ENCODE measurements around the gene ARID1B. TPM values are rescaled to one million over a fixed set of nuclear protein-coding genes. Genes with fewer than 3 reads are reported as not detected.
A peak's percentile ranks its signal among the peaks of the same experiment; 100 is the strongest.

The ARID1B gene
- total RNA-seq, 5 donors from 2014 or later (not counting 1 experiment from before 2014, with no cell fraction given) = 103 to 161 (median 108) TPM

GRCh38 chr6:156883497-156884252 is 106.5 kb downstream of the ARID1B start:
- Mint-ChIP-seq H3K27ac (peak overlapping the region; percentile 13 to 35), H3K36me3 (peaks cover 5% of the 10 kb centered on the region), H3K4me3 (peak overlapping the region; percentile 8 to 53 (median 14)), H3K4me1 (peaks cover 88 to 93% (median 91%) of the 10 kb centered on the region in 3 donors), H3K9me3 (no peaks in the 10 kb centered on the region), H3K27me3 (no peaks in the 10 kb centered on the region)
- WGBS (ENCODE audit: insufficient coverage) = 48% methylated on average over 8 of the region's 14 CpGs
- Histone ChIP-seq H3K4me1 (ENCODE audit: control insufficient read depth in 1 of 2, extremely low read depth in 1 of 2, insufficient read depth in 2 of 2, low read length in 2 of 2) (peaks cover 17 to 34% of the 10 kb centered on the region in 2 experiments), H3K27me3 (replicated peaks in 1 of 2; ENCODE audit: control insufficient read depth in 2 of 2, extremely low read depth in 1 of 2, insufficient read depth in 2 of 2, low read length in 1 of 2) (no peaks in the 10 kb centered on the region), H3K9me3 (no peaks in the 10 kb centered on the region), H3K27ac (ENCODE audit: low read length) (no peak overlapping the region), H3K36me3 (ENCODE audit: control insufficient read depth in 2 of 2, extremely low read depth in 1 of 2, insufficient read depth in 1 of 2, low read length in 1 of 2) (no peaks in the 10 kb centered on the region), H3K4me3 (ENCODE audit: control insufficient read depth in 1 of 2, extremely low read depth in 1 of 2, low read length in 1 of 2) (no peak overlapping the region)
- DNase-seq (peak in 14 of 35 experiments; percentile 0 to 29 (median 10)), ATAC-seq (replicated peaks in 1 of 4) (peak in 3 of 4 experiments; percentile 68 to 75 (median 72))
- ChIA-PET CTCF (interaction anchor here in 1 of 2 donors (0.5 to 1.0 kb wide), 2 partner anchors 26 to 89 kb away, joined by 3 to 8 read pairs; no protein-coding TSS in a partner anchor), POLR2A (no interaction called here)

- H3K27ac Mint-ChIP-seq = no peak overlapping the region
- no peak for ATAC-seq (replicated peaks in 1 of 4)
These were observed 107.1 kb downstream of the ARID1B start for GRCh38 chr6:156884306-156884705.

GRCh38 chr6:156885562-156885961 is 108.4 kb downstream of the ARID1B start:
- Mint-ChIP-seq H3K27me3 (no peaks in the 10 kb centered on the region), H3K36me3 (peaks cover 5% of the 10 kb centered on the region), H3K4me1 (peaks cover 83 to 86% (median 83%) of the 10 kb centered on the region in 3 donors), H3K27ac (no peak overlapping the region), H3K9me3 (no peaks in the 10 kb centered on the region), H3K4me3 (no peak overlapping the region)
- no peak overlapping the region for H3K27ac ChIP-seq (ENCODE audit: low read length)
- no peak overlapping the region for H3K4me3 ChIP-seq (ENCODE audit: control insufficient read depth in 1 of 2, extremely low read depth in 1 of 2, low read length in 1 of 2)
- no peaks in the 10 kb centered on the region for H3K9me3 ChIP-seq
- ChIA-PET CTCF (no interaction called here), POLR2A (no interaction called here)
- peaks cover 17 to 26% of the 10 kb centered on the region in 2 experiments for H3K4me1 ChIP-seq (ENCODE audit: control insufficient read depth in 1 of 2, extremely low read depth in 1 of 2, insufficient read depth in 2 of 2, low read length in 2 of 2)
- ATAC-seq (replicated peaks in 1 of 4) (no peak), DNase-seq (no peak)
- no CpG with 5 or more reads among the region's 2 CpGs for WGBS (ENCODE audit: insufficient coverage)
- H3K36me3 ChIP-seq (ENCODE audit: control insufficient read depth in 2 of 2, extremely low read depth in 1 of 2, insufficient read depth in 1 of 2, low read length in 1 of 2) = no peaks in the 10 kb centered on the region
- H3K27me3 ChIP-seq (replicated peaks in 1 of 2; ENCODE audit: control insufficient read depth in 2 of 2, extremely low read depth in 1 of 2, insufficient read depth in 2 of 2, low read length in 1 of 2) = no peaks in the 10 kb centered on the region

More at GRCh38 chr6:156884306-156884705, 107.1 kb downstream of the ARID1B start:
- H3K27ac ChIP-seq (ENCODE audit: low read length) = no peak overlapping the region
- DNase-seq = no peak
- no peak overlapping the region for H3K4me3 ChIP-seq (ENCODE audit: control insufficient read depth in 1 of 2, extremely low read depth in 1 of 2, low read length in 1 of 2)
- no peaks in the 10 kb centered on the region for H3K9me3 Mint-ChIP-seq
- ChIA-PET POLR2A (no interaction called here), CTCF (interaction anchor here in 1 of 2 donors (1.0 kb wide), 1 partner anchor 90 kb away, joined by 3 read pairs; no protein-coding TSS in a partner anchor)
- peak overlapping the region in 1 of 3 donors; percentile 53 for H3K4me3 Mint-ChIP-seq
- H3K9me3 ChIP-seq = no peaks in the 10 kb centered on the region
- no peaks in the 10 kb centered on the region for H3K36me3 ChIP-seq (ENCODE audit: control insufficient read depth in 2 of 2, extremely low read depth in 1 of 2, insufficient read depth in 1 of 2, low read length in 1 of 2)
- peaks cover 85 to 87% (median 87%) of the 10 kb centered on the region in 3 donors for H3K4me1 Mint-ChIP-seq
- no peaks in the 10 kb centered on the region for H3K27me3 ChIP-seq (replicated peaks in 1 of 2; ENCODE audit: control insufficient read depth in 2 of 2, extremely low read depth in 1 of 2, insufficient read depth in 2 of 2, low read length in 1 of 2)
- WGBS (ENCODE audit: insufficient coverage) = 88% methylated on average over 2 of the region's 4 CpGs
- peaks cover 5% of the 10 kb centered on the region for H3K36me3 Mint-ChIP-seq
- peaks cover 17 to 28% of the 10 kb centered on the region in 2 experiments for H3K4me1 ChIP-seq (ENCODE audit: control insufficient read depth in 1 of 2, extremely low read depth in 1 of 2, insufficient read depth in 2 of 2, low read length in 2 of 2)
- H3K27me3 Mint-ChIP-seq = no peaks in the 10 kb centered on the region

GRCh38 chr6:156886409-156886808 is 109.2 kb downstream of the ARID1B start:
- 68% methylated on average over 5 of the region's 8 CpGs for WGBS (ENCODE audit: insufficient coverage)
- H3K4me1 ChIP-seq (ENCODE audit: control insufficient read depth in 1 of 2, extremely low read depth in 1 of 2, insufficient read depth in 2 of 2, low read length in 2 of 2) = peaks cover 16 to 23% of the 10 kb centered on the region in 2 experiments
- no peaks in the 10 kb centered on the region for H3K27me3 Mint-ChIP-seq
- H3K9me3 Mint-ChIP-seq = no peaks in the 10 kb centered on the region
- no peak overlapping the region for H3K27ac Mint-ChIP-seq
- no peaks in the 10 kb centered on the region for H3K36me3 ChIP-seq (ENCODE audit: control insufficient read depth in 2 of 2, extremely low read depth in 1 of 2, insufficient read depth in 1 of 2, low read length in 1 of 2)
- H3K4me1 Mint-ChIP-seq = peaks cover 84 to 86% (median 84%) of the 10 kb centered on the region in 3 donors
- ChIA-PET POLR2A (no interaction called here), CTCF (interaction anchor here in 1 of 2 donors (0.5 kb wide), 2 partner anchors 20 to 131 kb away, joined by 3 to 4 read pairs; no protein-coding TSS in a partner anchor)
- no peak for DNase-seq
- H3K4me3 Mint-ChIP-seq = peak overlapping the region in 1 of 3 donors; percentile 32
- H3K9me3 ChIP-seq = no peaks in the 10 kb centered on the region
- ATAC-seq (replicated peaks in 1 of 4) = no peak
- no peaks in the 10 kb centered on the region for H3K27me3 ChIP-seq (replicated peaks in 1 of 2; ENCODE audit: control insufficient read depth in 2 of 2, extremely low read depth in 1 of 2, insufficient read depth in 2 of 2, low read length in 1 of 2)
- no peak overlapping the region for H3K4me3 ChIP-seq (ENCODE audit: control insufficient read depth in 1 of 2, extremely low read depth in 1 of 2, low read length in 1 of 2)
- peaks cover 5% of the 10 kb centered on the region for H3K36me3 Mint-ChIP-seq
- no peak overlapping the region for H3K27ac ChIP-seq (ENCODE audit: low read length)

GRCh38 chr6:156887623-156888269 is 110.6 kb downstream of the ARID1B start:
- Mint-ChIP-seq H3K4me1 (peaks cover 70 to 81% (median 79%) of the 10 kb centered on the region in 3 donors), H3K27ac (no peak overlapping the region)
- H3K4me3 ChIP-seq (ENCODE audit: control insufficient read depth in 1 of 2, extremely low read depth in 1 of 2, low read length in 1 of 2) = no peak overlapping the region

GRCh38 chr6:156889469-156889868 is 112.3 kb downstream of the ARID1B start:
- no peak overlapping the region for H3K4me3 Mint-ChIP-seq
- no peaks in the 10 kb centered on the region for H3K9me3 ChIP-seq
- no peak for DNase-seq
- peaks cover 5% of the 10 kb centered on the region for H3K36me3 Mint-ChIP-seq
- 100% methylated on average over 6 of the region's 6 CpGs for WGBS (ENCODE audit: insufficient coverage)
- no peaks in the 10 kb centered on the region for H3K27me3 Mint-ChIP-seq
- CTCF ChIA-PET = interaction anchor here in 1 of 2 donors (1.1 kb wide), 1 partner anchor 32 kb away, joined by 3 read pairs; no protein-coding TSS in a partner anchor
- H3K4me1 Mint-ChIP-seq = peaks cover 69 to 77% (median 76%) of the 10 kb centered on the region in 3 donors
- H3K27me3 ChIP-seq (replicated peaks in 1 of 2; ENCODE audit: control insufficient read depth in 2 of 2, extremely low read depth in 1 of 2, insufficient read depth in 2 of 2, low read length in 1 of 2) = no peaks in the 10 kb centered on the region
- no peak overlapping the region for H3K27ac Mint-ChIP-seq
- no peaks in the 10 kb centered on the region for H3K36me3 ChIP-seq (ENCODE audit: control insufficient read depth in 2 of 2, extremely low read depth in 1 of 2, insufficient read depth in 1 of 2, low read length in 1 of 2)
- POLR2A ChIA-PET = interaction anchor here in 1 of 2 donors (1.1 kb wide), 1 partner anchor 10 kb away, joined by 3 read pairs; no protein-coding TSS in a partner anchor
- H3K4me1 ChIP-seq (ENCODE audit: control insufficient read depth in 1 of 2, extremely low read depth in 1 of 2, insufficient read depth in 2 of 2, low read length in 2 of 2) = peaks cover 0 to 6% of the 10 kb centered on the region in 2 experiments
- no peak overlapping the region for H3K4me3 ChIP-seq (ENCODE audit: control insufficient read depth in 1 of 2, extremely low read depth in 1 of 2, low read length in 1 of 2)
- ATAC-seq (replicated peaks in 1 of 4) = no peak
- H3K9me3 Mint-ChIP-seq = no peaks in the 10 kb centered on the region
- H3K27ac ChIP-seq (ENCODE audit: low read length) = no peak overlapping the region

More at GRCh38 chr6:156887623-156888269, 110.6 kb downstream of the ARID1B start:
- Mint-ChIP-seq H3K4me3 (peak overlapping the region in 1 of 3 donors; percentile 15), H3K36me3 (peaks cover 5% of the 10 kb centered on the region), H3K27me3 (no peaks in the 10 kb centered on the region), H3K9me3 (no peaks in the 10 kb centered on the region)
- CTCF ChIA-PET = no interaction called here
- H3K27ac ChIP-seq (ENCODE audit: low read length) = no peak overlapping the region
- H3K4me1 ChIP-seq (ENCODE audit: control insufficient read depth in 1 of 2, extremely low read depth in 1 of 2, insufficient read depth in 2 of 2, low read length in 2 of 2) = peaks cover 5 to 15% of the 10 kb centered on the region in 2 experiments
- 100% methylated on average over 1 of the region's 6 CpGs for WGBS (ENCODE audit: insufficient coverage)
- H3K9me3 ChIP-seq = no peaks in the 10 kb centered on the region
- H3K27me3 ChIP-seq (replicated peaks in 1 of 2; ENCODE audit: control insufficient read depth in 2 of 2, extremely low read depth in 1 of 2, insufficient read depth in 2 of 2, low read length in 1 of 2) = no peaks in the 10 kb centered on the region
- peak in 1 of 4 experiments; percentile 27 for ATAC-seq (replicated peaks in 1 of 4)
- no peaks in the 10 kb centered on the region for H3K36me3 ChIP-seq (ENCODE audit: control insufficient read depth in 2 of 2, extremely low read depth in 1 of 2, insufficient read depth in 1 of 2, low read length in 1 of 2)
- DNase-seq = no peak
- POLR2A ChIA-PET = no interaction called here

Data from T-cell (primary cell).